Activated naive CD8-positive, alpha-beta T cell (primary cell): Measurements from ENCODE around the gene PEX14.

ENCODE experiments used
- H3K27ac Mint-ChIP-seq: one replicate; pipeline ENCODE4 v1.8.0; 2021; ENCODE audit warnings: mixed read lengths
- H3K27me3 Mint-ChIP-seq: one replicate; pipeline ENCODE4 v1.8.0; 2021; ENCODE audit warnings: mixed read lengths
- H3K36me3 Mint-ChIP-seq: one replicate; pipeline ENCODE4 v1.8.0; 2021; ENCODE audit warnings: mixed read lengths
- H3K4me1 Mint-ChIP-seq: one replicate; pipeline ENCODE4 v1.8.0; 2021; ENCODE audit warnings: low read depth, mixed read lengths
- H3K4me3 Mint-ChIP-seq: one replicate; pipeline ENCODE4 v1.8.0; 2021; ENCODE audit warnings: mild to moderate bottlenecking, mixed read lengths
- H3K9me3 Mint-ChIP-seq: one replicate; pipeline ENCODE4 v1.8.0; 2021; ENCODE audit warnings: low read depth, mixed read lengths

Gene PEX14

DNA sequence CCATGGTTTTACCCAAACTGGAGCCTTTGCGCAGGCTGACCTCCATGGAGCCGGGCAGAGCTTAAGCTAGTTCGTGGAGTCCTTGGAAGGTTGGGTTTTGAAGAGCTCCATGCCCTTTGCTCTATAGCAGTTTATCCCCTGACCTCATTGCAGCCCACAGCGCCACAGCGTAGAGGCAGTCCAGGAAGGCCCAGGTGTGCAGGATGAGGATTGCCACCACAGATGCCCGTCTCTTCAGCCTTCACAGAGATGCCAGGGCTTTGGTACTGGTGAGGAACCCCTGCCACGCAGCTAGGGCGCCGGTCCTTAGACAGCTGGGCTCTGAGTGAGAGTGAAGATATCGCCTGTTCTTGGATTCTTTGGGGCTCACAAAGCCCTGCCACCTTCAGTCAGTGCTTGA is 138.6 kb downstream of the PEX14 start:
- H3K27ac Mint-ChIP-seq = no peak overlapping the region
- no peaks in the 10 kb centered on the region for H3K27me3 Mint-ChIP-seq
- no peaks in the 10 kb centered on the region for H3K4me1 Mint-ChIP-seq
- H3K36me3 Mint-ChIP-seq = no peaks in the 10 kb centered on the region
- H3K4me3 Mint-ChIP-seq = no peak overlapping the region
- no peaks in the 10 kb centered on the region for H3K9me3 Mint-ChIP-seq

- no peak overlapping the region for H3K27ac Mint-ChIP-seq
- no peaks in the 10 kb centered on the region for H3K27me3 Mint-ChIP-seq
- no peaks in the 10 kb centered on the region for H3K36me3 Mint-ChIP-seq
Observed at GRCh38 chr1:10613861-10614260, 139.1 kb downstream of the PEX14 start.

GRCh38 chr1:10614377-10615225 is 139.9 kb downstream of the PEX14 start:
- H3K36me3 Mint-ChIP-seq = no peaks in the 10 kb centered on the region
- no peaks in the 10 kb centered on the region for H3K27me3 Mint-ChIP-seq
- no peaks in the 10 kb centered on the region for H3K4me1 Mint-ChIP-seq
- no peaks in the 10 kb centered on the region for H3K9me3 Mint-ChIP-seq
- no peak overlapping the region for H3K4me3 Mint-ChIP-seq
- H3K27ac Mint-ChIP-seq = no peak overlapping the region

More at GRCh38 chr1:10613861-10614260, 139.1 kb downstream of the PEX14 start:
- Mint-ChIP-seq H3K4me3 (no peak overlapping the region), H3K9me3 (no peaks in the 10 kb centered on the region), H3K4me1 (no peaks in the 10 kb centered on the region)

DNA sequence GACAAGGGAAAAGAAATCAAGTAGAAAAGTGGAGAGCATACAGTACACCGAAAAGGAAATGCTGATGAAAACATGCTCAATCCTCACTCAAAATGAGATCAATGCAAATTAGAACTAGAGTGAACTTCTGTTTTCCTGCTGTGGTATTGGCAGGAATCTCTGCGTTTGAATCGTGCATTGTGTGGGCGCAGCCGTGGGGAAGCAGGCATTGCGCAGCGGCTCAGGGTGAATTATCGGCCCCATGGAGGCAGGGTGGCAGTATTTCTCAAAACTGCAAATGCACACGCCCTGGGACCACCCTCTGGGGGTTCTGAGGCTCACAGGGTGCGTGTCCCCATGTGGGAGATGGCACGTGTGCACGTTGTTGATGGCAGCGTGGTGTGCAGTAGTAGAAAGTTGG is 140.6 kb downstream of the PEX14 start:
- Mint-ChIP-seq H3K36me3 (no peaks in the 10 kb centered on the region), H3K4me1 (no peaks in the 10 kb centered on the region), H3K27ac (no peak overlapping the region), H3K4me3 (no peak overlapping the region), H3K27me3 (no peaks in the 10 kb centered on the region), H3K9me3 (no peaks in the 10 kb centered on the region)

- H3K27ac Mint-ChIP-seq = no peak overlapping the region
- no peaks in the 10 kb centered on the region for H3K36me3 Mint-ChIP-seq
- no peaks in the 10 kb centered on the region for H3K27me3 Mint-ChIP-seq
- H3K9me3 Mint-ChIP-seq = no peaks in the 10 kb centered on the region
- H3K4me3 Mint-ChIP-seq = no peak overlapping the region
- no peaks in the 10 kb centered on the region for H3K4me1 Mint-ChIP-seq
Observed at GRCh38 chr1:10615932-10616671, 141.4 kb downstream of the PEX14 start.

GRCh38 chr1:10616696-10617095 is 141.9 kb downstream of the PEX14 start:
- Mint-ChIP-seq H3K27me3 (no peaks in the 10 kb centered on the region), H3K4me1 (no peaks in the 10 kb centered on the region), H3K9me3 (no peaks in the 10 kb centered on the region), H3K27ac (no peak overlapping the region), H3K36me3 (no peaks in the 10 kb centered on the region), H3K4me3 (no peak overlapping the region)

GRCh38 chr1:10617318-10617717 is 142.6 kb downstream of the PEX14 start:
- no peak overlapping the region for H3K4me3 Mint-ChIP-seq
- H3K27ac Mint-ChIP-seq = no peak overlapping the region
- H3K9me3 Mint-ChIP-seq = no peaks in the 10 kb centered on the region
- H3K27me3 Mint-ChIP-seq = no peaks in the 10 kb centered on the region
- H3K36me3 Mint-ChIP-seq = peaks cover 1% of the 10 kb centered on the region
- no peaks in the 10 kb centered on the region for H3K4me1 Mint-ChIP-seq

DNA sequence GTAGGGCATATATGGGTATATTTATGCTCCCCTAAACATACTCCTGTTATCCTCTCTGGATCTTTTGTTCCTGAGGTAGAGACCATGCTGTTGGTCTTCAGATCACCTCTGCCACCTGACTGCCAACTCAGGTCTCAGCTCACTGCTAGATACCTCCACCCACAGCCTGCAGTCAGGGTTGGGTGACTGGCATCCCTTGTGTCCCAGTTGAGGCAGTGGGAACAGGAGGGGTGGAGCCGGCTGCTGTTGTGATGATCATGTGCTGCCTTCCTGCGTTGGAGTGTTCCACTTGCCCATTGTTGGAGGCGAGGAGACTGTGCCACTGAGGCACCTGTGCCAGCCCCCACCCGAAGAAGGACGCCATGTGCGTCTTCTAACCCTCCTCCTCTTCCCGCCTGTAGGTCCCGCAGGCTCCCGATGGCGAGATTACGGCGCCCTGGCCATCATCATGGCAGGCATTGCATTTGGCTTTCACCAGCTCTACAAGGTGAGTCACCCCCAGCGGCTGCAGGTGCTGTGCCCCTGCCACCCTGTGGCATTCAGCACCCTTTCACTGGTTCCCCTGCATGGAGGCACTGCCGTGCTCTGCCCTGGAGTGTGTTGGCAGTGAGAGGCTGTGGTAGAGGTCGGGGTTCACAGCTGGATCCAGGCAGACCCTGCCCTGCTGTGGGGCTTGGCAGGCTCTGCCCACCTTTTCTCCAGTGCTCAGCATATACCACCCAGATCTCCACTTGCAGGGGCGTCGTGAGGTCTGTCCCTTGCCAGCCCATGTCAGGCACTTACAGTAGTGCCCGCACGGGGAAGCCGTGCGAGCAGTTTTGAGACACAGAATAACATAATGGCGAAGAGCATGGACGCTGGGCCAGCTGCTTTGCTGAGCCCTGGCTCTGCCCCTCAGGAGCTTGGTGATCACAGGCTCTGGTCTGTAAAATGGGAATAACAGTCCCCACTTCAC is 143.5 kb downstream of the PEX14 start:
- Mint-ChIP-seq H3K36me3 (peaks cover 3% of the 10 kb centered on the region), H3K27ac (no peak overlapping the region), H3K27me3 (no peaks in the 10 kb centered on the region), H3K4me1 (no peaks in the 10 kb centered on the region), H3K9me3 (no peaks in the 10 kb centered on the region), H3K4me3 (no peak overlapping the region)

DNA sequence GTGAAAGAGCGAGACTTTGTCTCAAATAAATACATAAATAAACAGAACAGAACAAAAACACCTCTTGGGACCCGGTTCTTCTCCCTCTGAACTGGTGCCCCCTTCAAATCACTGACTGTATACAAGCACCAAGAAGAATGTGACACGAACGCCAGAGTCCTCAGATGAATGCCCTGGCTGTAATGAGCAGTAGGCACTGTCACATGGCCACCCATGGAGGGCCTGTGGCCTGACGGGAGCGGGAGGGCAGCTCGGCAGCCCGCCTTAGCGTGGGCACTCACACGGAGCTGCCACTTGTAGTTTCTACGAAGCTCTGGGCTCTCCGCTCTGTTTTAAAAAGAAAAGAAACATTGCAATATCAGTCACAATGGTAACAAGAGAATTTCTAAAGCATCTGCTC is 146.0 kb downstream of the PEX14 start:
- Mint-ChIP-seq H3K4me3 (no peak overlapping the region), H3K27me3 (no peaks in the 10 kb centered on the region), H3K36me3 (peaks cover 3% of the 10 kb centered on the region), H3K27ac (no peak overlapping the region), H3K4me1 (no peaks in the 10 kb centered on the region), H3K9me3 (no peaks in the 10 kb centered on the region)

- Mint-ChIP-seq H3K9me3 (no peaks in the 10 kb centered on the region), H3K4me1 (no peaks in the 10 kb centered on the region), H3K4me3 (no peak overlapping the region), H3K27me3 (no peaks in the 10 kb centered on the region), H3K36me3 (peaks cover 3% of the 10 kb centered on the region), H3K27ac (no peak overlapping the region)
Observed at GRCh38 chr1:10621906-10622305, 147.2 kb downstream of the PEX14 start.

DNA sequence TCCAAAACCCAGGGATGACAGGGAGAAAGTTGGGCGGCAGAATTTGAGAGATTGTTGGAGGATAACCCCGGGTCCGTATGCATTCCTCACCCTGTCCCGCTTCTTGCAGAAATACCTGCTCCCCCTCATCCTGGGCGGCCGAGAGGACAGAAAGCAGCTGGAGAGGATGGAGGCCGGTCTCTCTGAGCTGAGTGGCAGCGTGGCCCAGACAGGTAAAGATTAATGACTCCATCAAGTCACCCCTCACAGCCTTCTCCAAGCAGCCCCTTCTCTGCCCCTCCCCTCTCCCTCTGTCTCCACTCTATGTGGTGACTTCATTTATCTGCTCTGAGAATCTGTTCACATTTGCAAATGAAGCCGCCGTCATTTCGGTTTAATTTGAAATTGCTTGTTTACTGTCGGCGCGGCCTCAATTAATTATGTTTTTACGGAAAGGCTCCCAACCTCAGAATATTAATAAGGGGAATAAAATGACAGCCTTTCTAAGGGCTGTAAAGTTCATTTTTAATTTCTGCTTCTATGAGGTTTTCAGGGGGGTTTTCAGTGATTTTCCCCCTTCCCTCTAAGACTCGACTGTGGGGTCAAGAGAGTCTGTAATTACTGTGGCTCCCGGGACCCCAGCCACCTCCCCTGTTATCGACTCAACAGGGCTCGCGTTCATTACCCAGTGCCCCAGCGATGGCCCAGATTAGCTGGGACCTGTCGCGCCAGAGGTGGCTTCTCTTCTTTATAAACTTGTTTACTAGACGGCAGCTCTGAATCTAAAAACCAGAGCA is 148.3 kb downstream of the PEX14 start:
- Mint-ChIP-seq H3K9me3 (no peaks in the 10 kb centered on the region), H3K36me3 (peaks cover 3% of the 10 kb centered on the region), H3K4me1 (no peaks in the 10 kb centered on the region), H3K4me3 (no peak overlapping the region), H3K27me3 (no peaks in the 10 kb centered on the region), H3K27ac (no peak overlapping the region)

DNA sequence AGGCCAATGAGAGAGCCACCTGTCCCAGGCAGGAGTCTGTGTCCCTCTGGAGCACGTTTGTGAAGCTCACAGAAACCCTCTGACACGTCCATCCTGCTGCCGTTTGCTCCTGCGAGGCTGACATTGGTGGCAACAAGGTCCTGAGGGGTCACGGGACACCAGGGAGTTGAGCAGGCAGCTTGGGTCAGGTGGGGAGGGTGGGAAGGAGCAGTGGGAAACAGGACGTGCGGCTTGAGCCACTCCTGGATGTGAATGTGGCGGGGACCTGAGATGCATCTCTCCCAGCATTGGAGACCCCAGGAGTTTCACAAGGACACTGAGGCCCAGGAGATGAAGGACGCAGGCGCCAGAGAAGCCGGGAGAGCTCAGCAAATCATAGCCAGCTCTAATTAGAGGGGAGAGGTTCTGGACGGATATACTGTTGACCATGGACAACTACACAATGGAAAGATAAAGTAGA is 149.0 kb downstream of the PEX14 start:
- no peaks in the 10 kb centered on the region for H3K27me3 Mint-ChIP-seq
- no peaks in the 10 kb centered on the region for H3K9me3 Mint-ChIP-seq
- no peak overlapping the region for H3K27ac Mint-ChIP-seq
- peaks cover 3% of the 10 kb centered on the region for H3K36me3 Mint-ChIP-seq
- H3K4me3 Mint-ChIP-seq = no peak overlapping the region
- no peaks in the 10 kb centered on the region for H3K4me1 Mint-ChIP-seq

DNA sequence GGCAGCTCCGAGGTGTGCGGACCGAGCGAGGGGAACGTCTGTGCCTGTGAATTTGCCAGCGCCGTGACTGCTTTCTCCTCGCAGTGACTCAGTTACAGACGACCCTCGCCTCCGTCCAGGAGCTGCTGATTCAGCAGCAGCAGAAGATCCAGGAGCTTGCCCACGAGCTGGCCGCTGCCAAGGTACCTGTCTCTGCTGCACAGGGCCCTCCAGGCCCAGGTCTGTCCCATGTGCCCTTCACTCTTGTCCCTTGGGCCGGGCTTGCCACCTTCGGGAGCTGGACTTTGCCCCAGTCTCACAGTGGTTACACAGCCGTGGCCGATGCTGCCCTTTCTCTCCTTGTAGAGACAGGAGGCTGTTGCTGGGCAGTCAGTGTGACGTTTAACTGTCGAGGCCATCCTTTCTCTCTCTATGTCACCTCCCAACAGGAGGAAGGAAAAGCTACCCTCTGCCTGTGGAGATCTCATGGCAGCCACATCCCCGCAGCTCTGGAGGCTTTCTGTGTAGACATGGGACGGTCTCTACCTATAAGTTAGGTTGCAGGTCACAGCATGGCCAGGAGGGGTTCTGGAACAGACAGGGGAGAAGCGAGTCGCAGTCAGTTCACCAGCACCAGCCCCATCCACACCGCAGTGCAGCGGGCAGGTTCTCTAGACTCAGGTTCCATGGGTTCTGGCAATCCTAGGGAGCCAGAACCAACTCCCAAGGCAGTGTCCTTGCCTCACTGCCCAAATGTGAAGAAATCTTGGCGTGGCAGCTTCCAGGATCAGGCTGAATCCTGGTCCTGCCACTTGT is 149.7 kb downstream of the PEX14 start:
- Mint-ChIP-seq H3K4me3 (no peak overlapping the region), H3K27ac (no peak overlapping the region), H3K36me3 (peaks cover 3% of the 10 kb centered on the region), H3K9me3 (no peaks in the 10 kb centered on the region), H3K27me3 (no peaks in the 10 kb centered on the region), H3K4me1 (no peaks in the 10 kb centered on the region)
